Measurements from ENCODE around the gene NT5C1A.

The NT5C1A gene

DNA sequence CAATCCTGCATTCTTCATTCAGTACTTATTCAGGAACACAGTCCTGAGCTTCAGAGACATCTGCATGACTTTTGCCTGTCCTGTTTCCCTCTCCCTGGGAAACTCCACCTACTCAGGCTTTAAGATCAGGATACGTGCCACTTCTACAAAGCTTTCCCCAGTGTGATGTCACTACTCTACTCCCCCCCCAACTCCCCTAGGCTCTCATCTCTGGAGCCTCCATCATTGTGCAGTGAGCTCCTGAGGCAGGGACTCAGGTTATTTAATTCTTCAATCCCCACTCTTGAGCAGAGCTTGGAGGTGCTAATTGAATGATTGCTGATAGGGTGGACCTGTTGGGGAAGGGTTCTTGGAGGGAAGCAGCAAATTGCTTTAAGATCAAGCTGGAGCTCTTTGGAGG, 1.2 kb downstream of the NT5C1A start:
- no peak for TF ChIP-seq CEBPB (IDR thresholded peaks at IDR 0.05)
- no peak for TF ChIP-seq TAF1 (IDR thresholded peaks at IDR 0.05; ENCODE audit: low read depth)
- TF ChIP-seq, protein P1, sequence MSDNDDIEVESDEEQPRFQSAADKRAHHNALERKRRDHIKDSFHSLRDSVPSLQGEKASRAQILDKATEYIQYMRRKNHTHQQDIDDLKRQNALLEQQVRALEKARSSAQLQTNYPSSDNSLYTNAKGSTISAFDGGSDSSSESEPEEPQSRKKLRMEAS (IDR thresholded peaks at IDR 0.05) = no peak

DNA sequence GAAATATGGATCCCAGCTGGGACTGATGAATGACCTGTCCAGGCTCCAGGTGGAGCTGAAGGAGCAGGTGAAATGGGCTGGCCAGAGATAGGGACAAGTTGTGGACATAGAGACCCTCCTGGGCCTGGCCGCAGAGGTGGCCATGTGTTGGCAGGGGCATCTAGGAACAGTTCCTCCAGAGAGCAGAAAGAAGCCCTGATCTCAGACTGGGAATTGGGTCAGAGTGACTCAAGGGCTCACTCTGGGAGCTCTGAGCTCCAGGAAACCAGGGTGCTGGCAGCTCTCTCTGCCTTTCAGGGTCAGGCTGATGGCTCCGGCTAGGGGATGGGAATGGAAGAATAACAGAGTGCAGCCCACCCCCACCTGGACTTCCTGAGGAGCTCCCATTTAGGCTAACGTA, 3.0 kb downstream of the NT5C1A start:
- TF ChIP-seq RAD21 (IDR thresholded peaks at IDR 0.05; ENCODE audit: low read depth) (no peak), ZBTB7A (IDR thresholded peaks at IDR 0.05; ENCODE audit: low read depth) (no peak), TCF12 (IDR thresholded peaks at IDR 0.05; ENCODE audit: low read depth) (no peak), TAF1 (IDR thresholded peaks at IDR 0.05; ENCODE audit: low read depth) (no peak)

DNA sequence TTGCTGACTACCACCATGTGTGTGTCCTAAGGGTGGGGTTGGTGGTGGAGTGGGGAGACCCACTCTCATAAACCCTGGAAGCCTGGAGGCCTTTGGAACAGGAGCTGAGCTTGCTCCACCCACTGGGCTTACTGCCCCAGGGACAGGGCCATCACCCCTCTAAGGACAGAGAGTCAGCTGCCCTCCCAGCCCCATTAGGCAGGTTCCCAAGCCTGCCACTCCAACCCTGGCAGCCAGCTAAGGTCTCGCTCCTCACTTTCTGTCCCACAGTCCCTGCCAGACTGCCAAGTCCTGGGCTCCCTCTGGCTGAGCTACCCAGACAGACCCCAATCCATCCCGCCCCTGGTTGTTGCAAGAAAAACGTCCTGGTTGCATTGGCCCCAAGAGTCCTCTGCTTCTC, 3.8 kb downstream of the NT5C1A start:
- TF ChIP-seq, protein P2, sequence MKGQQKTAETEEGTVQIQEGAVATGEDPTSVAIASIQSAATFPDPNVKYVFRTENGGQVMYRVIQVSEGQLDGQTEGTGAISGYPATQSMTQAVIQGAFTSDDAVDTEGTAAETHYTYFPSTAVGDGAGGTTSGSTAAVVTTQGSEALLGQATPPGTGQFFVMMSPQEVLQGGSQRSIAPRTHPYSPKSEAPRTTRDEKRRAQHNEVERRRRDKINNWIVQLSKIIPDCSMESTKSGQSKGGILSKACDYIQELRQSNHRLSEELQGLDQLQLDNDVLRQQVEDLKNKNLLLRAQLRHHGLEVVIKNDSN (IDR thresholded peaks at IDR 0.05) = no peak
- no peak for TF ChIP-seq YY1 (IDR thresholded peaks at IDR 0.05; ENCODE audit: low read depth)
- TF ChIP-seq TEAD4 (IDR thresholded peaks at IDR 0.05) = no peak
- TF ChIP-seq TAF1 (IDR thresholded peaks at IDR 0.05; ENCODE audit: low read depth) = no peak
- TF ChIP-seq EP300 (IDR thresholded peaks at IDR 0.05; ENCODE audit: borderline replicate concordance) = no peak

DNA sequence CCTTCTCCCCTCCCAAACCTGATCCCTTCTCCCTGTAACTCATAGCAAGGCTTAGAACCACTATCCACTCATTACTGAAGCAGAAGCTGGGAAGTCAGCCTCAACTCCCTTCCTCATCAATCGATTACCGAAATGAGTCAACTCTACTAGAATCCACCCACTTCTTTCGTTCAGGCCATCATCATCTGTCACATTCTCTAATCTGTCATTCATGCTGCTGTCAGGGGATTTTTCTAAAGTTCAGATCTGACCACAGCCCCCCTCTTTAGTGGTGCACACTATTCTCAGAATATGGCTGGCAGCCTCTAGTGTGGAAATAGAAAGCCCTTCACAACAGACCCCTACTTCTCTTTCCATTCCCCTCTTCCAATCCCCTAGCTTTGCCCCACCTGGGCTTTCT, 5.1 kb downstream of the NT5C1A start:
- TF ChIP-seq EP300 (IDR thresholded peaks at IDR 0.05; ENCODE audit: borderline replicate concordance) (no peak), FOXM1 (IDR thresholded peaks at IDR 0.05; ENCODE audit: borderline replicate concordance, low read depth) (no peak), CREB1 (IDR thresholded peaks at IDR 0.05; ENCODE audit: low read depth) (no peak), ZBTB7A (IDR thresholded peaks at IDR 0.05; ENCODE audit: low read depth) (no peak), TEAD4 (IDR thresholded peaks at IDR 0.05) (no peak), TAF1 (IDR thresholded peaks at IDR 0.05; ENCODE audit: low read depth) (no peak)
- TF ChIP-seq, protein P3, sequence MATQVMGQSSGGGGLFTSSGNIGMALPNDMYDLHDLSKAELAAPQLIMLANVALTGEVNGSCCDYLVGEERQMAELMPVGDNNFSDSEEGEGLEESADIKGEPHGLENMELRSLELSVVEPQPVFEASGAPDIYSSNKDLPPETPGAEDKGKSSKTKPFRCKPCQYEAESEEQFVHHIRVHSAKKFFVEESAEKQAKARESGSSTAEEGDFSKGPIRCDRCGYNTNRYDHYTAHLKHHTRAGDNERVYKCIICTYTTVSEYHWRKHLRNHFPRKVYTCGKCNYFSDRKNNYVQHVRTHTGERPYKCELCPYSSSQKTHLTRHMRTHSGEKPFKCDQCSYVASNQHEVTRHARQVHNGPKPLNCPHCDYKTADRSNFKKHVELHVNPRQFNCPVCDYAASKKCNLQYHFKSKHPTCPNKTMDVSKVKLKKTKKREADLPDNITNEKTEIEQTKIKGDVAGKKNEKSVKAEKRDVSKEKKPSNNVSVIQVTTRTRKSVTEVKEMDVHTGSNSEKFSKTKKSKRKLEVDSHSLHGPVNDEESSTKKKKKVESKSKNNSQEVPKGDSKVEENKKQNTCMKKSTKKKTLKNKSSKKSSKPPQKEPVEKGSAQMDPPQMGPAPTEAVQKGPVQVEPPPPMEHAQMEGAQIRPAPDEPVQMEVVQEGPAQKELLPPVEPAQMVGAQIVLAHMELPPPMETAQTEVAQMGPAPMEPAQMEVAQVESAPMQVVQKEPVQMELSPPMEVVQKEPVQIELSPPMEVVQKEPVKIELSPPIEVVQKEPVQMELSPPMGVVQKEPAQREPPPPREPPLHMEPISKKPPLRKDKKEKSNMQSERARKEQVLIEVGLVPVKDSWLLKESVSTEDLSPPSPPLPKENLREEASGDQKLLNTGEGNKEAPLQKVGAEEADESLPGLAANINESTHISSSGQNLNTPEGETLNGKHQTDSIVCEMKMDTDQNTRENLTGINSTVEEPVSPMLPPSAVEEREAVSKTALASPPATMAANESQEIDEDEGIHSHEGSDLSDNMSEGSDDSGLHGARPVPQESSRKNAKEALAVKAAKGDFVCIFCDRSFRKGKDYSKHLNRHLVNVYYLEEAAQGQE (IDR thresholded peaks at IDR 0.05; ENCODE audit: low read depth) = no peak
- TF ChIP-seq, protein P2 (IDR thresholded peaks at IDR 0.05) = no peak

DNA sequence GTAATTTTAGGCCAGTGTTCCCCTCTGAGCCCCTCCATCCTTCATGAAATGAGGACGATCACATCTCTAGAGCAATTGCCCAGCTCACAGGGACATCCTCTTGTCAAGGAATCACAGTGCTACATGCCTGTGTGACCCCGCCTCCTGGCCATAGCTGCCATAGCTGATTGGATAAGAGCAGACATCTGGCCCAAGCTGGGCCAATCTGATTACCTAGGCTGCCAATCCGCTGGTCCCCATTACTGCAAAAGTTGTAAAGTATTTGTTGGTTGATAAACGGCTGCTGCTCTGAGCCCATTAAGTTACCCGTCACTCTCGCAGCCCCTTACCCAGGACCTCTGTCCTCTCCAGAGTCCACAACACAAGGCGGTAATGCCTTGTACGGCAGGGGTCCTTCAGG, 8.3 kb downstream of the NT5C1A start:
- no peak for TF ChIP-seq TEAD4 (IDR thresholded peaks at IDR 0.05)

DNA sequence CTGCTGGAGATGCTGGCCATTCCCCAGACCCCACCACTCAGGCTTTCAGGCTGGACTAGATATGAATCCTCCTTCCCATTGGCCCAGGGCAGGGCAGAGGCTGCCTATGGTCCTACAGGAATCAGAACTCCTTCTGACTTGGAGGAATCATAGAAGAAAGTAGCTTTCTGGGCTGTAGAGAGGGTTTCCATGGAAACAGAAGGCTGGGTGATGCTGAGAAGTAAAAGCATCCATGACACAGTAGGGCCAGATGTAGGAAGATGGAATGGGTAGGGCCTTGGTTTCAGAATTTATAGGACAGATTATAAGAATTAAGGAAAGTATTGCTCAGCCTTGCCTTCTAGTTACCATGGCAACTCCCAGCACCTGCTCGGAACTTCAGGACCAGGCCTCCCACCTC, 9.0 kb downstream of the NT5C1A start:
- TF ChIP-seq, protein P3 (IDR thresholded peaks at IDR 0.05; ENCODE audit: low read depth) = no peak
- no peak for TF ChIP-seq RAD21 (IDR thresholded peaks at IDR 0.05; ENCODE audit: low read depth)
- TF ChIP-seq YY1 (IDR thresholded peaks at IDR 0.05; ENCODE audit: low read depth) = no peak
- no peak for TF ChIP-seq TAF1 (IDR thresholded peaks at IDR 0.05; ENCODE audit: low read depth)
- no peak for TF ChIP-seq EP300 (IDR thresholded peaks at IDR 0.05; ENCODE audit: borderline replicate concordance)
- no peak for TF ChIP-seq CREB1 (IDR thresholded peaks at IDR 0.05; ENCODE audit: low read depth)
- TF ChIP-seq TCF12 (IDR thresholded peaks at IDR 0.05; ENCODE audit: low read depth) = no peak
- TF ChIP-seq, protein P2 (IDR thresholded peaks at IDR 0.05) = no peak
- TF ChIP-seq ZBTB7A (IDR thresholded peaks at IDR 0.05; ENCODE audit: low read depth) = no peak
- no peak for TF ChIP-seq EGR1 (IDR thresholded peaks at IDR 0.05)
- TF ChIP-seq FOXM1 (IDR thresholded peaks at IDR 0.05; ENCODE audit: borderline replicate concordance, low read depth) = no peak
- no peak for TF ChIP-seq CEBPB (IDR thresholded peaks at IDR 0.05)
- TF ChIP-seq TEAD4 (IDR thresholded peaks at IDR 0.05) = no peak
- TF ChIP-seq, protein P1 (IDR thresholded peaks at IDR 0.05) = no peak
- TF ChIP-seq NFIC (IDR thresholded peaks at IDR 0.05) = no peak

DNA sequence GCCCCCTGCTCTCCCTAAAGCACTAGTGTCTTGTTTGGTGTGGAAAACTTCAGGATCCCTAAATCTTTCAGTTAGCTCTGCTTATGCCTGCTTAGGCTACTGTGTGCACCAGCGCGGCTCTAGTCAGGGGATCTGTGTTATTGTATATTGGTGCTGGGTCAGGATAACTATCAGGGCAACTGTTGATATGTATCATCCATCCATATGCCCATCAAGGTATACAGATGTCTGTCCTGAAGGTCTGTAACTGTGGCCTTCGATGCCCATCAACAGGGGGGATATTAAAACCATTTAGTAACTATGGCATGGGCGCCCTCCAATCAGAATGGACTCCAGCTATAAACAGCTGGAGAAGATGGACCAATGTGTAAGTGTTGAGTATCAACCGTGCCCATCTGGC, 12.4 kb downstream of the NT5C1A start:
- no peak for TF ChIP-seq NFIC (IDR thresholded peaks at IDR 0.05)
- no peak for TF ChIP-seq RAD21 (IDR thresholded peaks at IDR 0.05; ENCODE audit: low read depth)
- TF ChIP-seq ZBTB7A (IDR thresholded peaks at IDR 0.05; ENCODE audit: low read depth) = no peak
- no peak for TF ChIP-seq TAF1 (IDR thresholded peaks at IDR 0.05; ENCODE audit: low read depth)
- TF ChIP-seq, protein P3 (IDR thresholded peaks at IDR 0.05; ENCODE audit: low read depth) = no peak
- no peak for TF ChIP-seq FOXM1 (IDR thresholded peaks at IDR 0.05; ENCODE audit: borderline replicate concordance, low read depth)
- TF ChIP-seq EGR1 (IDR thresholded peaks at IDR 0.05) = no peak
- no peak for TF ChIP-seq EP300 (IDR thresholded peaks at IDR 0.05; ENCODE audit: borderline replicate concordance)
- TF ChIP-seq, protein P1 (IDR thresholded peaks at IDR 0.05) = no peak
- no peak for TF ChIP-seq CEBPB (IDR thresholded peaks at IDR 0.05)
- TF ChIP-seq TEAD4 (IDR thresholded peaks at IDR 0.05) = no peak
- TF ChIP-seq CREB1 (IDR thresholded peaks at IDR 0.05; ENCODE audit: low read depth) = no peak
- no peak for TF ChIP-seq YY1 (IDR thresholded peaks at IDR 0.05; ENCODE audit: low read depth)
- TF ChIP-seq, protein P2 (IDR thresholded peaks at IDR 0.05) = no peak
- no peak for TF ChIP-seq TCF12 (IDR thresholded peaks at IDR 0.05; ENCODE audit: low read depth)
